ENCODE results near the gene NFATC2.
A peak's percentile ranks its signal among the peaks of the same experiment; 100 is the strongest.

Gene NFATC2

DNA sequence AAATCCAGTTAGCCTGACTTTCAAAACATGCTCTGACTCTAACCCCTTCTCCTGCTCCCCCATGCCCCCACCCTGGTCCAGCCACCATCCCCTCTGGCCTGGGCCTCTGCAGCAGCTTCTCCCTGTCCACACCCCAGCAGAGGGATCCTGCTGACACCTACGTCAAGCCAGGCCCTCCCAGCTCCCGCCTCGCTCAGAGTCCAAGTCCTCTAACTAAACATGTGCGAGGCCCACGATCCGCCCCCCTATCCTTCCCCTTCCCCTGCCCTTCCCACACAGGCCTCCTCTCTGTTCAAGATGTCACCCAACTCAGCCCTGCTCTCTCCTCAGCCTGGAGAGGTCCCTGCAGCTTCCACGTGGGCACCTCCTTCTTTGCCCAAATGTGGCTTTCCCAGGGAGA lies 33.7 kb downstream of the NFATC2 start:
- H3K4me3 ChIP-seq (ENCODE audit: low read depth, low read length), result no peak overlapping the region
- TF ChIP-seq, protein P1, sequence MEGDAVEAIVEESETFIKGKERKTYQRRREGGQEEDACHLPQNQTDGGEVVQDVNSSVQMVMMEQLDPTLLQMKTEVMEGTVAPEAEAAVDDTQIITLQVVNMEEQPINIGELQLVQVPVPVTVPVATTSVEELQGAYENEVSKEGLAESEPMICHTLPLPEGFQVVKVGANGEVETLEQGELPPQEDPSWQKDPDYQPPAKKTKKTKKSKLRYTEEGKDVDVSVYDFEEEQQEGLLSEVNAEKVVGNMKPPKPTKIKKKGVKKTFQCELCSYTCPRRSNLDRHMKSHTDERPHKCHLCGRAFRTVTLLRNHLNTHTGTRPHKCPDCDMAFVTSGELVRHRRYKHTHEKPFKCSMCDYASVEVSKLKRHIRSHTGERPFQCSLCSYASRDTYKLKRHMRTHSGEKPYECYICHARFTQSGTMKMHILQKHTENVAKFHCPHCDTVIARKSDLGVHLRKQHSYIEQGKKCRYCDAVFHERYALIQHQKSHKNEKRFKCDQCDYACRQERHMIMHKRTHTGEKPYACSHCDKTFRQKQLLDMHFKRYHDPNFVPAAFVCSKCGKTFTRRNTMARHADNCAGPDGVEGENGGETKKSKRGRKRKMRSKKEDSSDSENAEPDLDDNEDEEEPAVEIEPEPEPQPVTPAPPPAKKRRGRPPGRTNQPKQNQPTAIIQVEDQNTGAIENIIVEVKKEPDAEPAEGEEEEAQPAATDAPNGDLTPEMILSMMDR (IDR thresholded peaks at IDR 0.05; ENCODE audit: low read depth, low read length), result no peak
- in situ Hi-C loops (cut with HindIII; ENCODE audit: low sequenced_read_pairs), result no loop called here
- no peak for DNase-seq (ENCODE audit: low read depth, low spot score)

DNA sequence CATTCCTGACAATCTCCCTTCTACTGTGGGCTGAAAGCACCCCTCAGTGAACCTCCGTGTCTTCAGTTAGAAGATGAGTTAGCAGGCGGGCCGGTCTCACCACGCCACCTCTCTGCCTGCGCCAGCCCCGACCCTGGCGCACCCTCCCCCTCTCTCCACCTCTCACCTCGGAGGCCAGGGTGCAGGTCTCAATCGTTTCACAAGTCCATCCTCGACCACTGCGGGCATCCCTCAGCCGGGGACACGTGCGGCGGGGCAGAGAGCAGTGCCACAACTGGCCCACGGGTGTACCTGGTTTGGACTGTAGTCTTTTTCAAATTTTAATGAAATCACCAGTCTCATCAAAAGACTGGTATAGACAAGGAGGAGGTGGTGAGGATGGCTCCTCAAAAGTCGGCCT lies 34.4 kb downstream of the NFATC2 start:
- in situ Hi-C loops (cut with HindIII; ENCODE audit: low sequenced_read_pairs), result no loop called here
- TF ChIP-seq, protein P1 (IDR thresholded peaks at IDR 0.05; ENCODE audit: low read depth, low read length), result no peak
- H3K4me3 ChIP-seq (ENCODE audit: low read depth, low read length), result no peak overlapping the region
- DNase-seq (ENCODE audit: low read depth, low spot score), result no peak

DNA sequence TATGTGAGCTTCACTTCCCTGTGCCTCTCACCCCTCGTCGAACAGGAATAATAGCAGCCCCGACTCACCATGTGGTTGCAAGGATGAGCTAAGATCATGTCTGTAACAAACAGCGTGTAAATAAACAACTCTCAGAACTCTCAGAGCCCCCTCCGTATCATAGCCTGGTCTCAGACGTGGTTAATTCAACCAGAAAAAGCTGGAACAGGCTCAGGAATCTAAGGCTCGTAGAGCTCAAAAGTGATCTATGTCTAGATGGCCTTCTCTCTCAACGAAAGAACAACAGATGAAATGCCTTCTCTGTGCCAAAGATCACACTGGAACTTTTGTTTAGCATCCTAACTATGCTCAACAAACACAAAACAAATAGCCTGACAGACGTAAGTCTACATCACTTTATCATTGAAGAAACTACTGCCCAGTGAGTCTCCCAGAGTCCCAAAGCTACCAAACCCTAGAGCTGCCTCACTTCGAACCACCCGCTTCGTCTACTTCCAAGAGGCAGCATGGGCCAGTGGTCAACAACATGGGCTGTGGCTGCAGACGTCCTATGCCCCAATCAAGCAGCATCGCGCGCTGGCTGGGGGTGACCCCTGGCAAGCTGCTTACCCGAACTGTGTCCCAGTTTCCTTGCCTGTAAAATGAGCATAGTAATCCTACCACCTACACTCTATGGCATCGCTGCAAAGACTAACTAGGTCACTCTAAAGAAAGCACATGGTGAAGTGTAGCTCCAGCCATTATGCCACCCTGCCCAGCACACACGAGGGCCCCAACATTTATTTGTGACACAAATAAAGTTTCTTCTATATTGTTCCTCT lies 35.1 kb downstream of the NFATC2 start:
- TF ChIP-seq, protein P1 (IDR thresholded peaks at IDR 0.05; ENCODE audit: low read depth, low read length), result no peak
- DNase-seq (ENCODE audit: low read depth, low spot score), result peak; percentile 74

DNA sequence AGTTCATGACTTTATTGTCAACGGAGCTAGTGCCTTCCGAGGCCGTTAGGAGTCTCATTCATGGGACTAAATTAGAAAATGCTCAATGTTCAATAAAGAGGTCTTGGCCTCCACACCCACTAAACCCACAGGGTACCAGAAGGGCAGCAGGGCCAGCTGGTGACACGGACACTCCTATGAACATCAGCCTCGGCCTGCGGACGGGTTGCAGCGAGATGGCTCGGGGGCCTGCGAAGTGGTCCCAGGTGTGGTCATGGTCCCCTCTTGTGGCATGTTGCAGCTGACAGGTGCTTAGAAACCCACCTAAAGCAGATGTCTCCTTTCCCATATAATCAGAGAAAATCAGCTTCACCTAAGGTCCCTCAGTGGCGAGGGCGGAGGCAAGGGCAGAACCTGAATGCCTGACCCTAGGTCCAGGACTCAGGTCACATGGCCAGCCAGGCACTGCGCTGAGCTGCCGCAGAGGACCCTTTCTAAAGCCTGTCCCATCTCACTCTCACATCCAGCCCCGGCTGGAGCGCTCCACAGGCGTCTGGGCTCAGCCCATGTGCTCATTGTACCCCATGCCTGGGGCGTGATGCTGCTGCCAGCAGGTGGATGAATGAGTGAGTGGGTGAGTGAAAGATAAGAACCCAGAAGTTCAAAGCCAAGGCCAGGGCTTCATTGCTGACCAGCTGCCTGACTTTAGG lies 35.8 kb downstream of the NFATC2 start:
- no peak for DNase-seq (ENCODE audit: low read depth, low spot score)
- H3K4me3 ChIP-seq (ENCODE audit: low read depth, low read length), result no peak overlapping the region
- in situ Hi-C loops (cut with HindIII; ENCODE audit: low sequenced_read_pairs), result no loop called here
- TF ChIP-seq, protein P1 (IDR thresholded peaks at IDR 0.05; ENCODE audit: low read depth, low read length), result no peak

More for the DNA sequence above, 35.1 kb downstream of the NFATC2 start:
- no peak overlapping the region for H3K4me3 ChIP-seq (ENCODE audit: low read depth, low read length)
- in situ Hi-C loops (cut with HindIII; ENCODE audit: low sequenced_read_pairs), result no loop called here

DNA sequence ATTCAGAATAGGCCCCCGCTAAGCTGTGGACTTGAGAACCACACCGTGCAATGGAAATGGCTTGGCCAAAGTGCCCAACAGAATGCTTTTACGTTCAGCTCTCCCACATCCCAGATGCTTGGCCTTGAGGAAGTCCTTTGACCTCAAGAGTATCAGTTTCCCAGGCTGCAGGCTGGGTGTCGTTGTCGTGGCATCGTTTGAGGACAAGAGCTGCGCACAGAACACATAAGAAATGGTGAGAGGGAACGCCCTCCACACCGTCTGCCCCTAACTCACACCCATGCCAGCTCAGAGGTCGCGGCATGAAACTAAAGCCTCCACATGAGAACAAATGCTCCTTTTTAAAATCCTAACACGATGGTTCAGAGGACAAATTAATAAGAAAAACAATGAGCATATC lies 37.0 kb downstream of the NFATC2 start:
- DNase-seq (ENCODE audit: low read depth, low spot score), result no peak
- no peak overlapping the region for H3K4me3 ChIP-seq (ENCODE audit: low read depth, low read length)
- TF ChIP-seq, protein P1 (IDR thresholded peaks at IDR 0.05; ENCODE audit: low read depth, low read length), result no peak
- in situ Hi-C loops (cut with HindIII; ENCODE audit: low sequenced_read_pairs), result no loop called here

DNA sequence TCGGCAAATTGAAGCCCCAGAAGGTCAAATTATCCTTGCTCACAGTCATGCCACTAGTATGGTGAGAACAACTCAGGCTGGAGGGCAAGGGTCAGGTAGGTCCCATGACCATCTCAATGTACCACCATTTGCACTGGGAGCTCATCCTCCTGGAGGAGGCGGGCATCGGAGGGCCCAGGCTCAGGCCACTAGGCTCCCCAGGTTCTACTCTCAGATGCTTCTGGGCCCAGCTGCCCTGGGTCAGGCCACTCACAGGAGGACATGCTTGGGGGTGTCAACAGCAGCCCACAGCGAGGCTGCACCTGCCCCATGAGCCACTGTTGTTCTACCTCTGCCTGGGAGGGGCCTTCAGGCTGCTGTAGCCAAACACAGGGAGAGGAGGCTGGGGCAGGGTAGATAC lies 39.1 kb downstream of the NFATC2 start:
- DNase-seq (ENCODE audit: low read depth, low spot score), result no peak
- in situ Hi-C loops (cut with HindIII; ENCODE audit: low sequenced_read_pairs), result no loop called here
- TF ChIP-seq, protein P1 (IDR thresholded peaks at IDR 0.05; ENCODE audit: low read depth, low read length), result no peak
- no peak overlapping the region for H3K4me3 ChIP-seq (ENCODE audit: low read depth, low read length)
